GM19397 (cell line): Measurements from ENCODE around the gene IDH2.
"Not testable (repeated sequence)": the region's sequence is repeated elsewhere in the genome, so short reads cannot be mapped to it uniquely, and the experiment has no call there.

ENCODE experiments used
- ATAC-seq: cut with Tn5 transposase; IDR thresholded peaks from one replicate; pipeline ENCODE4 v1.9.1; 2021; ENCODE audit warnings: mild to moderate bottlenecking, moderate library complexity; ENCODE audit not compliant: unreplicated experiment

The IDH2 gene

DNA sequence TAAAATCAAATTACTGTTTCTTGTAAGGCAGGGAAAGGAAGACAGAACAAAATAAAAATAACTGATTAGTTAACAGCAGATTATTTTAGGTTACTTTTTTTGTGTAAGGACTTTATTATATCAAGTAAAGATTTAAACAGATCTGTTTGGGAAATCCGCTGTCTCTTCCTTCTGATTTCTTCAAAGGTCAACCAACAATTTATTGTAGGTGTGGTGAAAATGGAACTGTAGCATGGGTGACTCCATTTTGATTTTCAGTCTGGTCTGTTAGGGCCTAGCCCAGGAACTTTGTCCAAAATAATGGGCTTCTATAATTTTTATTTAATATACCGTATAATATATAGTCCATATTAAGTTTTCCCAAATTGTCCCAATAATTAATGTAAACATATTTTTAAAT is 13.5 kb upstream of the IDH2 start:
- no peak for ATAC-seq

DNA sequence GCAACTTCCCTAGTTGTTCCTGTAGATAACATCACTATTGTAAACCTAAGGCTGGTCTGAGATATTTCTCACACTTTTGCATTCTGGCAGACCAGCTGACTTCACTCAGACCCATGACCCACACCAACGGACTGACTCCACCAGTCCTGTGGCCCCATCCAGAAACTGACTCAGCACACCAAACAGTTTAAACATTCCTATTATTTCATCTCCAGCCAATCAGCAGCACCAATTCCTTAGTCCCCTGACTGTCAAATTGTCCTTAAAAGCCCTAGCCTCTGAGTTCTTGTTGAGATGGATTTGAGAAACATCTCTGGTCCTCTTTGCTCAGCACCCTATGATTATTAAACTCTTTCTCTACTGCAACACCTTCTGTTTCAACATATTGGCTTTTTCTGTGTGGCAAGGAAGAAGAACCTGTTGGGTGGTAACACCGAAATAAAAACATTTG is 12.2 kb upstream of the IDH2 start:
- no peak for ATAC-seq

DNA sequence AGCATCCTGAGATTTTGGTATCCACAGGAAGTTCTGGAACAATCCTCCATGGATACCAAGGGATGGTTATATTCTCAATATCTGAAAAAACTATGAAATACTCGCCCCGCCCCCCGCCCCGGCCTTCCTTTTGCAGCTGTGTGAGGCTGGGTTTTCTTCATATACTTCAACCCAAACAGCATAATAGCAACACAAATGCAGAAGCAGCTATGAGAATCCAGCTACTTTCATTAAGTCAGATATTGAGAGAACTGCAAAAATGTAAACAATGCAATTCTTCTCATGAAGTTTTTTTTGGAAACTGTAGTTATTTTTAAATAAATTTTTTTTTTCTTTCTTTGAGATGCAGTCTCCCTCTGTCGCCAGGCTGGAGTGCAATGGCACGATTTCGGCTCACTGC is 10.9 kb upstream of the IDH2 start:
- ATAC-seq: no peak

DNA sequence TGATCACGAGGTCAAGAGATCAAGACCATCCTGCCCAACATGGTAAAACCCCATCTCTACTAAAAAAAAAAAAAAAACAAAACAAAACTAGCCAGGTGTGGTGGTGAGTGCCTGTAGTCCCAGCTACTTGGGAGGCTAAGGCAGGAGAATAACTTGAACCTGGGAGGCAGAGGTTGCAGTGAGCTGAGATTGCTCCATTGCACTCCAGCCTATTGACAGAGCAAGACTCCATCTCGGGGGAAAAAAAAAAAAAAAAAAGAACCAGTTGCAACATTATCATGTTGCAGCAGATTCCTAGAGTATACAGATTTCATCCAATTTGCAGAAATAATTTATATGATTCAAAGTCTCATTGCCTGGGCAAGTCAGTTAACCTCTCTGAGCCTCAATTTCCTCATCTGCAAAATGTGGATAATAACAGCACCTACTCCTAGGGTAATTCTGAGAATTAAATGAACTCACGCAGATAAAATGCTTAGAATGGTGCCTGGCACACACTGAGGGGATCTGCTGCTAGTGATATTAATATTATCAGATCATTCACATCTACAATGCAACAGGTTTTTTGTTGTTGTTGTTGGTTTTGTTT is 7.0 kb upstream of the IDH2 start:
- not testable (repeated sequence) for ATAC-seq

DNA sequence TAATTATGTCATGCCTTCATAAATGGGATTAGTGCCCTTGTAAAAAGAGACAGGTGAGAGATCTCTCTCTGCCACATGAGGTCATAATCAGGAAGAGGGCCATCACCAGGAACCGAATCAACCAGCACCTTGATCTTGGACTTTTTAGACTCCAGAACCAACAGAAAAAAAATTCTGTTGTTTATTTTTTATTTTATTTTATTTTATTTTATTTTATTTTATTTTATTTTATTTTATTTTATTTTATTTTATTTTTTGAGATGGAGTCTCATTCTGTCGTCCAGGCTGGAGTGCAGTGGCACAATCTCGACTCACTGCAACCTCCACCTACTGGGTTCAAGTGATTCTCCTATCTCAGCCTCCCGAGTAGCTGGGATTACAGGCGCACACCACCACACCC is 5.8 kb upstream of the IDH2 start:
- not testable (repeated sequence) for ATAC-seq

DNA sequence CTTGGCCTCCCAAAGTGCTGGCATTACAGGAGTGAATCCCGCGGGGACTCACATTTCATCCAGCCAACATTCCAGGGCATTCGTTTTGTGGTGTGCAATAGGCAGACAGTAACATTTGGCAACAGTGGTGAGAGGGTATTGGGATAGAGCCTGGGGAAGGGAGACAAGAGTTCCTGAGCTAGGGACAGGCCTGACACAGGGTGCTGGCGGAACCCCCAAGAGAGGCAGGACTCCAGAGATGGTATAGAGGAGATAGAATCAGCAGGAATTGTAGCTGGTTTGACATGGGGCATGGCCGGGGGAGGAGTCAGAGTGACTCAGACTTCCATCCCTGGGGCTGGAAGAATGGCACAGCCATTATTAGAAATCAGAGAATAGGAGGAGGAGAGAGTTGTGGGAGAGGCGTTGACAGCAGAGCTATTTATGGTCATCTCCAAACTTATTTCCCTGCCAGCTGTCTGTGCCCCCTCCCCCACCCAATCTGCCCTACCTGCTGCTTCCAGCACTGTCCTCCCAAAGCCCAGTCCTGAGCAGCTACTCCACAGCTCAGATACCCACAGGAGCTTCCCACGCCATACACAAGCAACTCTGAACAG is 4.4 kb upstream of the IDH2 start:
- no peak for ATAC-seq

DNA sequence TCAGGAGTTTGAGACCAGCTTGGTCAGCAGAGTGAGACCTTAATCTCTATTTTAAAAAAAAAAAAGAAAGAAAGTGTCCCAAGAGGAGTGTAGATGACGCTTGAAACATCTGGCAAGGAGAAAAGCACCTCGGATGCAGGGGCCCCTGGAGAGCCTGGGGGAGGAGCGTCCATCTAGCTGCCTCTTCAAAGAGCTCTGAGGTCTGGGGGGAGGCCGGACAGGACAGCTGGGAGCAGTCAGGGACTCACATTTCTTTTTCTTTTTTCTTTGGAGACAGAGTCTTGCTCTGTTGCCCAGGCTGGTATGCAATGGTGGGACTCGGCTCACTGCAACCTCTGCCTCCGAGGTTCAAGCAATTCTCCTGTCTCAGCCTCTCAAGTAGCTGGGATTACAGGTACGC is 3.3 kb upstream of the IDH2 start:
- no peak for ATAC-seq

DNA sequence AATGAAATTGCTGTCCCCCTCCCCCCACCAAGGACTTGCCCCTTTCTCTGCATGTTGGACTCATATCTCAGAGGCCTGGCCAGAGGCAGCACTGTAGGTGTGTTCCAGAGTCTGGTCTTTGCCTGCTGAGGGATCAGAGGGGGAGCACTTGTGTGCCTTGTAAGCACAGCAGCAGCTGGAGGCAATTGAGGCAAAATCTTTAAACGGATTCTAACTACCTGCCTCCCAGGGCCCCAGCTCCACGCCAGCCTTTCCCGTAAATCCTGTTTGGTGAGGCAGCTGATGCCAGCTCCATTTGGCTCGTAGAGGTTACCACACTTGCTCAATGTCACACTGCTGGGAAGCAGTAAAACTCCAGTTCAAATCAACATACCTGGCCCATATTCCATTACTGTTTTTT is 2.3 kb upstream of the IDH2 start:
- no peak for ATAC-seq

DNA sequence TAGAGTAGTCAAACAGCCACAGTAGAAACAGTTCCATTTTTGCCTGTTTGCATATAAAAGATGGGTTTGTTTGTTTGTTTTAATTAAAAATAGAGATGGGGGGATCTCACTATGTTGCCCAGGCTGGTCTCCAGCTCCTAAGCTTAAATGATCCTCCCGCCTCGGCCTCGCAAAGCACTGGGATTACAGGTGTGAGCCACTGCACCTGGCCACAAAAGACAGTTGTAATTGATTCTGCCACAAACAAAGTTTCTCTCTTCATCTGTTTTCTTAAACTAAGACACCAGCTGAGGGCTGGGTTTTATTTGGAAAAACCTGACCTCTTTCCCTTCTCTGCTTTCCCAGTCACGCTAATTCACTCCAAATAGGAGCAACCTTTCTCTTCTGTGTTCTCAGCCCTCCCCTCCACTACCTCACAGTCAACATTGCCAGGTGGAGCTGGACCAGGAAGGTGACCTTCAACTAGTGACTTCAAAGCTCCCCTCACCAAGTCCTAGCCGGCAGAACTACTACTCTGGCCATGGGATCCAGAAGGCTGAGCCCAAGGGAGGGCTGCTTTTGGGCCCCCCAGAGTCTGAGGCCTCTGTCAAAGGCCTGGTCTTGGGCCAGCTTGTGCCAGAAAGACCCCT is 1.5 kb upstream of the IDH2 start:
- no peak for ATAC-seq

DNA sequence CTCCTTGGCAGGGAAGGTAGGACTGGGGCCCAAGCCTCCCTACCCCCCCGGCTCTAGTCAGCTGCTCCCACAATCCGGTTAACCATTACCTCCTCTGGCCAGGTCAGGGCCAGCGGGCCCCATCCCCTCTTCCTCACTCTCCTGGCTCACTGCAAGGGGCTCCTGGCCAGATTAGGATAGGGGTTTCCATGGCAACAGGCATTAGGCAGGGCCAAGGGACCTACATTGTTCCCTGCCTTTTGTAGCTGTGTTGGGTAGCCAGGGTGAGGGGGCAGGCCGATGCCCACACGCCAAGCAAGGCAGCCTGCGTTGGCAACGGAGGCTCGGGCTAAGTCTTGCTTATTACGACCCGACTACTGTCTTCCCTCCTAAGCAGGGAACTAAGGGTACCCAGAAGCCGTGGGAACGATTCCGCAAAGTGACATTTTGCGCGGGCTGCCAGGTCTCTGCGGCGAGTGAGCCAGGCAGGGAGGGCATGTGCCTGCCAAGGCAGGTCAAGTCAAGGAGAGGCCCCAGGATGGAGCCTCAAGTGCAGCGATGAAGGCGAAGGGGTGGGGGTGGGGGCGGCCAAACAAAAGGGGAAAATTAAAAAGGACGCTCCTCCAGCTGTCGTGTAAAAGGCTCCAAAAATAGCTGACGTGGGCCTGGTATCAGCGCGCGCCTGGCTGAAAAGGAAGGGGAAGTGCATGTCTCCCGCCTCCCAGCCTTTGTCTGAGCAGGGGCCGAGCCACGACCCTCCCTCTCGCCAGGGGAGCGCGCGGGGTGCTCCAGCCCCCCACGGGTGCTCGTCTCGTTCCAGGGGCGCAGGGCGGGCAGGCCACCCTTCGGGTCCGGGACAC is 919 bp downstream of the IDH2 start:
- ATAC-seq: peak; percentile 15

DNA sequence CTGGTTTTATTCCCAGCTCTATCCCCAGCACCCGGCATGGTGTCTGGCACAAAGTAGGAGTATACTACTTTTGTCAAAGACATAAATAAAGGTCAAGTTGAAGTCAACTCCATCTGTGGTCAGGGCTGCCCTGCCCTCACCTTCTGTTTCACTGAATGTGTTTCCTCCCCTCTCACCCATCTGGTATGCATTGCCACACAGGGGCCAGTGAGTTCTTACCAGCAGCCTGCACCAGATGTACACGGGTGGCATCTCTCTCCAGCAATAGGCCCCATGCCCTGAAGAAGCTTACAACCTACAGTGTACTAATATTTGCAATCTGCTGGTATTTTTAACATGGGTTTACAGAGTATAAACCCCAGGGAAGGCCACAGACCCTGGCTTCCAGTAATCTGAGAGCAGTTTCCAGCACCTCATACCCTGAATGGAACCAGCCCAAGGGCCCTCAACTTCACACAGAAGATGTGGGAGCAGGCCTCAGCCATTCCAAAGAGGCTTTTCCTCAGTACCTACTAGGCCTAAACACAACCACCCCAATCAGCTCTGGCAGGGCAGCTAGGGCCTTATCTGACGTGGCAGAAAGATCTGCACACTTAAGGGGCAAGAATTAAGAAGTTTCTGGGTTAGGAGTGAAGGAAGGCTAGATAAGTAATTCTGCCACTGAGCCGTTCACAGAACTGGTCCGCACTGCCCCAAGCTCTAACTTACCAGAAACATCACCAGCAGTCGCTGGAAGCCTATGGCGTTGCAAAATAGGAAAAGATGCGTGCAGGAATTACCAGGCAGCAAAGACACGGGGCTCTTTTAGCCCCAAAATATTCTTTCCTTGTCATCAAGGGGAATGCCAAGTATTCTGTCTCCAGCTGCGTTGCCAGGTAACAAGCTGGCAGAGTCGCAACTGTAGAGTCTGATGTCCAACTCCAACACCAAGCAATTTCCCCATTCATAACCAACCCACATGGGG is 2.1 kb downstream of the IDH2 start:
- ATAC-seq: no peak

DNA sequence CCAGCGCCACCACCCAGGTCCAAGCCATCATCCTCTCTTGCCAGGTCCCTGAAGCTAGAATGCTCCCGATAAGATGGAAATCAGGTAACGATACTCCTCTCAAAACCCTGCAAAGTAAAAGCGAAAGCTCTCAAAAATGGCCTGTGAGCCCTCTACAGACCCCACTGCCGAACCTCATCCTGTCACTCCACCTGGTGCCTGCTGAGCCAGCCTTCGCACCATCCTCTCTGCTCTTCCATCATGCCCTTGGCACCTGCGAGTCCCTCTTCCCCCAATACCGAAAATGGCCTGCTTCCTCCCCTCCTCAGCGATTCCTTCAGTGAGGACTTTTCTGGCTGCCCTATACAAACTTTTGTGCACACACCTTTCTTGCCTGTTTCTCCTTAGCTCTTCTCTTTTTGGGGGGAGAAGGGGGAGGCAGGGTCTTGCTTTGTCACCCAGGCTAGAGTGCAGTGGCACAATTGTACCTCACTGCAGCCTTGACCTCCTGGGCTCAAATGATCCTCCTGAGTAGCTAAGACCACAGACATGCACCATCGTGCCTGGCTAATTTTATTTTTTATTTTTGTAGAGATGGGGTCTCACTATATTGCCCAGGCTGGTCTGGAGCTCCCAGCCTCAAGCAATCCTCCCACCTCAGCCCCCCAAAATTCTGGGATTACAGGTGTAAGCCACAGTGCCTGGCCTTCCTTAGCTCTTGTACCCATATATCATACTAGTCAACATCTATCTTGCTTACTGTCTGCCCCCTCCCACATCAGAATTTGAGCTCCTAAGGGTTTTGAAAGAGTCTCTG is 3.0 kb downstream of the IDH2 start:
- no peak for ATAC-seq

DNA sequence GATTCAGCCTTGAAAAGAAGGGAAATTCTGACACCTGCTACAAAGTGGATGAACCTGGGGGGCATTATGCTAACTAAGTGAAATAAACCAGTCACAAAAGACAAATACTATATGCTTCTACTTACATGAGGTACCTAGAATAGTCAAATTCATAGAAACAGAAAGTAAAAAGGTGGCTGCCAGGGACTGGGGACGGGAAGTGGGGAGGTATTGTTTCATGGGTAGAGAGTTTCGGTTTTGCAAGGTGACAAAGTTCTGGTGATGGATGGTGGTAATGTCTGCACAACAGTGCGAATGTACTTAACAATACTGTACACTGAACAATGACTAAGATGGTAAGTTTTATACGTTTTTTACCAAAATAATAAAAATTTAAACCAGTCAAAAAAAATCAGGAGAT is 4.8 kb downstream of the IDH2 start:
- peak; percentile 41 for ATAC-seq

DNA sequence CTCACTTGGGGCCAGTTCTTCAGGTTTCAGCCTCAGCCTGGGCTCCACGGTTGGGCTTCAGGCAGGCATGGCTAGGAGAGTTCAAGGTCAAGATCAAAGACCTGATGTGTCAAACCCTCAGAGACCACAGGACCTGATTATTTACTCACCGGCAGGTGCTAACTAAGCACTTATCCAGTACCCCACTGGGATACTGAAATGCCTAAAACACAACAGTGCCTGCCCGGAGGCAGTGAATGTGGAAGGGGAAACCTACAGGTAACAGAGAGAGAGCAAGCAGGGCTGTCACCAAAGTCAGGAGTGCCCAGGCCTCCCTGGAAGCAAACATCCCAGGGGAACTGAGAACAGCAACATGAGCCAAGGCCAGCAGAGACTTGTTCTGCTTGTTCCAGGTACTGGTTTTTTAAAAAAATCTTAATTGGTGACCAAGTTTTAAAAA is 6.7 kb downstream of the IDH2 start:
- no peak for ATAC-seq

DNA sequence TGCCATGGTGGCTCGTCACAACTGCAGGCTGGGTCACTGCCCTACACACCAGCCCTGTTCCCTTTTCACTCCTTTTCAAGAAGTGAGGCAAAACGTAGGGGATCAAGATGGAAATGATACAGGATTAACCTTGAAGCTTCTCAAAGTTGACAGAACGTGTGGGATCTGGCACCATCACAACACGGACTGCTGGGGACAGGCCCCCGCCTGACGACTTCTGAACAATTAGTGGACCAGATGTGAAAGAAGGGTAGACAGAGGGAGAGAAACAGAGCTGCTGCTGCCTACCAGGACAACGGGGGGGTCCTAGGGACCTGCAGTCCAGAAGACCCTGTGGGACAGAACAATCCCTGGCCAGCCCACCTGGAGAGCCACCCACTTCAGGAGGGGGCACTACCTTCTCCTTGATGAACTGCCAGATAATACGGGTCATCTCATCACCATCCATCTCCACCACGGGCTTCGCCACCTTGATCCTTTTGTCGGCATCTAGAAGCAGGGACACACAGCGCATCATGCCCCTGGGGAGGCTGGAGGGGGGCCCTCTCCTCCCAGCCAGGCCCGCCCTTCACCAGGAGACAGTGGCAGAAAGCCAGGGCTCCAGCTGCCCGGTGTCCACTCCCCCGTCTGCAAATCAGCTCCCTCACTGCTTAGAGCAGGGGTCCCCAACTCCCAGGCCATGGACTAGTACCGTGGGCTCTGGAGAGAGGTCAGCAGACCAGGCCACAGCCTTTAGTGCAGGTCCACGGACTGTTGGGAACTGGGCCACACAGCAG is 10.9 kb downstream of the IDH2 start:
- ATAC-seq: no peak

DNA sequence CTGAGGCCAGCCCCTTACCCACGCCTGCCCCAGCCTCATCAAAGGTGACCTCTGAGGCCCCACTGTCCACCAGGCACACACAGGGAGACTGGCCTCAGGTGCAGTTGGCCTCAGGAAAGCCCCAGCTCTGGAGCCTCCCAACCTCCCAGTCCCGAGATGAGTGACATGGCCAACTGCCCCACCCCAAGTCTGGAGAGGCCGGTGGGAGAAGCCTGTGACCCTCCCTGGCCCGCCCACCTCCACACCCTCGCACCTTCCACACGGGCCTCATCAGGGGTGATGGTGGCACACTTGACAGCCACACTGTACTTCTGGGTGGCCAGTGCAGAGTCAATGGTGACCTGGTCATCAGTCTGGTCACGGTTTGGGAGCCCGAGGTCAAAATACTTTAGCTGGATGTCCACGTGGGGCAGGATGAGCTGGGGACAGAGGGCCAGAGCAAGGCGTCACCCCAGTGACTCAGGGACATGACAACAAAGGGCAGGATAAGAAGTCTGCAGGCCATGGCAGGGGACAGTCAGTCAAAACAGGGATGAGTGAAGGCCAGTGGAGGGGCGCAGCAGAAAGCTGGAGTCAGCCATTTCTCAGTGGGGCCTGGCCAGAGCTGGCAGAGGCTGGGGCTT is 11.9 kb downstream of the IDH2 start:
- ATAC-seq: no peak

DNA sequence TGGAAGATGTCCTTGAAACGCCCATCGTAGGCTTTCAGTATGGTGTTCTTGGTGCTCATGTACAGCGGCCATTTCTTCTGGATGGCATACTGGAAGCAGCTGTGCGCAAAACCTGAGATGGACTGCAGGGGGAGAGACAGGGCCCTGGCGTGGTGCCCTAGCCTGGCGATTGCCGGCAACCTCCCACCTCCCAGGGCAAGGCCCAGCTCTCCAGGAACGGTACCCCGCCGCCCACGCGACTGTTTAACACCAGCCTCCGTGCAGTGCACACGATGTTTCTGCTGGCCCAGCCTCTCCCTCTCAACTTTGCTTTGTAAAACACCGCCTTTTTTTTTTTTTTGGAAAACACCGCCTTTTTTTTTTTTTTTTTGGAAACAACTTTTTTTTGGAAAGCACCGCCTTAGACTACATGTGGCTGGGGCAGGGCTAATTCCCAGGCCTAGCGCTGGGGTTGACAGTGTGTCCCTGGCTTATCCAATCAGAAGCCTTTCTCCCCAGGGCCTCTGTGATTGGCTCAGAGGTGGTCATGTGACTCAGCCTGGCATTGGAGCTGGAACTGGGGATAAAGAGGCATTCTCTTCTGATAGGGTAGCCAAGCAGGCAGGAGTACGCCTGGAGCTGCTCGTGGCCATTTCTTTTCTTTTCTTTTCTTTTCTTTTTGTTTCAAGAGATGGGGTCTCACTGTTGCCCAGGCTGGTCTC is 14.7 kb downstream of the IDH2 start:
- no peak for ATAC-seq

DNA sequence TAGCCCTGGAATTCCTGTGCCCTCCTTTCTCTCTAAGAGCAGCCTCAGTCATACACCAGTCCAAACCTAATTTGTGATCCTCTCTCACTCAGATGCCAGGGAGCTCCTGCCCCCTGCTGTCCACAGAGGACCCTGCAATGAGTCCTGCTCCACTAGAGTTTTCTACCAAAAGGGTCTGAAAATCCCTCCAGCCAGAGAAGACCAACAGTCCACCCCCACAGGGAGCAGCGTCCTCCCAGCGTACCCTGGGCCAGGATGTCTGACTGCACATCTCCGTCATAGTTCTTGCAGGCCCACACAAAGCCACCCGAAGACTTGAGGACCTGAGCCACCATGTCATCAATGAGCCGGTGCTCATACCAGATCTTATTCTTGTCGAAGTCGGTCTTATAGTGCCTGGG is 15.4 kb downstream of the IDH2 start:
- ATAC-seq: no peak
